SK-N-SH (cell line): Measurements from ENCODE around the gene SPTSSB.

ENCODE experiments used
- CHD2 ChIP-seq: fragments of 150-350 bp; IDR thresholded peaks from 2 replicates; pipeline ENCODE4 v1.6.1; 2018; ENCODE audit warnings: low read length; ENCODE audit not compliant: partially characterized antibody
- MAX ChIP-seq: IDR thresholded peaks from 2 replicates; pipeline ENCODE4 v1.4.0; 2012; ENCODE audit warnings: low read depth
- MXI1 ChIP-seq: IDR thresholded peaks from 2 replicates; pipeline ENCODE4 v1.6.1; 2012; ENCODE audit warnings: mild to moderate bottlenecking, low read depth, low read length, improper control_type of control experiment
- NFIC ChIP-seq: IDR thresholded peaks from 2 replicates; pipeline ENCODE4 v1.4.0; 2012; ENCODE audit warnings: borderline replicate concordance
- POLR2AphosphoS5 ChIP-seq: IDR thresholded peaks from 2 replicates; pipeline ENCODE4 v1.6.1; 2012; ENCODE audit warnings: low read depth, low read length
- RFX5 ChIP-seq: IDR thresholded peaks from 2 replicates; pipeline ENCODE4 v1.6.1; 2012; ENCODE audit warnings: mild to moderate bottlenecking, improper control_type of control experiment, low read length
- TAF1 ChIP-seq: IDR thresholded peaks from 2 replicates; pipeline ENCODE4 v1.6.1; 2012; ENCODE audit warnings: low read depth, mild to moderate bottlenecking, low read length, moderate library complexity, borderline replicate concordance
- USF1 ChIP-seq: IDR thresholded peaks from 2 replicates; pipeline ENCODE4 v1.4.0; 2012; ENCODE audit warnings: low read depth, borderline replicate concordance
- ZBTB33 ChIP-seq: IDR thresholded peaks from 2 replicates; pipeline ENCODE4 v1.4.0; 2012; ENCODE audit warnings: low read depth, borderline replicate concordance
- TF ChIP-seq, protein P1 (sequence below): fragments of 200-600 bp; sonication (generic); IDR thresholded peaks from 2 replicates; pipeline ENCODE4 v1.6.1; 2017; ENCODE audit warnings: antibody characterized with exemption, mild to moderate bottlenecking, moderate library complexity
- TF ChIP-seq, protein P2 (sequence below): fragments of 150-350 bp; IDR thresholded peaks from 2 replicates; pipeline ENCODE4 v1.6.1; 2017; ENCODE audit warnings: antibody characterized with exemption, low read length, low read depth, borderline replicate concordance

DNA sequence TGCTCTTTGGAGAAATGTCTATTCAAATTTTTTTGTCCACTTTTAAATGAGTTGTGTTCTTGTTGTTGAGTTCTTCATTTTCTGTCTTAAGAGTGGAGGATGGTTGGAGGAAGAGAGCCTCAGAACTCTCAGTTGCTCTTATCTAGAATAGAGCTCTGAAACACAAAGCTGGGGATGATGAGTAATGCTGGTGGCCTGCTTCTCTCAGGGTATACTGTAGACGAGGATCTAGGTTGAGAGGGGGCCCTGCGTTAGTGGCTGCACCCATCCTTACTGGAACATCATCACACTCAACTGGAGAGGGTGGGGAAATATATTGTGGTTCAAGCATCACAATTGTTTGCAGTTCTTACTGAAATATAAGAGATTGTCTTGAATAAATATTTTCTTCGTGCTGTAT lies 1.8 kb downstream of the SPTSSB start:
- TF ChIP-seq RFX5 (no peak), TAF1 (no peak), ZBTB33 (no peak), NFIC (no peak), MAX (no peak), POLR2AphosphoS5 (no peak), CHD2 (no peak), USF1 (no peak), MXI1 (no peak)
- TF ChIP-seq, protein P1, sequence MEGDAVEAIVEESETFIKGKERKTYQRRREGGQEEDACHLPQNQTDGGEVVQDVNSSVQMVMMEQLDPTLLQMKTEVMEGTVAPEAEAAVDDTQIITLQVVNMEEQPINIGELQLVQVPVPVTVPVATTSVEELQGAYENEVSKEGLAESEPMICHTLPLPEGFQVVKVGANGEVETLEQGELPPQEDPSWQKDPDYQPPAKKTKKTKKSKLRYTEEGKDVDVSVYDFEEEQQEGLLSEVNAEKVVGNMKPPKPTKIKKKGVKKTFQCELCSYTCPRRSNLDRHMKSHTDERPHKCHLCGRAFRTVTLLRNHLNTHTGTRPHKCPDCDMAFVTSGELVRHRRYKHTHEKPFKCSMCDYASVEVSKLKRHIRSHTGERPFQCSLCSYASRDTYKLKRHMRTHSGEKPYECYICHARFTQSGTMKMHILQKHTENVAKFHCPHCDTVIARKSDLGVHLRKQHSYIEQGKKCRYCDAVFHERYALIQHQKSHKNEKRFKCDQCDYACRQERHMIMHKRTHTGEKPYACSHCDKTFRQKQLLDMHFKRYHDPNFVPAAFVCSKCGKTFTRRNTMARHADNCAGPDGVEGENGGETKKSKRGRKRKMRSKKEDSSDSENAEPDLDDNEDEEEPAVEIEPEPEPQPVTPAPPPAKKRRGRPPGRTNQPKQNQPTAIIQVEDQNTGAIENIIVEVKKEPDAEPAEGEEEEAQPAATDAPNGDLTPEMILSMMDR: no peak
- TF ChIP-seq, protein P2, sequence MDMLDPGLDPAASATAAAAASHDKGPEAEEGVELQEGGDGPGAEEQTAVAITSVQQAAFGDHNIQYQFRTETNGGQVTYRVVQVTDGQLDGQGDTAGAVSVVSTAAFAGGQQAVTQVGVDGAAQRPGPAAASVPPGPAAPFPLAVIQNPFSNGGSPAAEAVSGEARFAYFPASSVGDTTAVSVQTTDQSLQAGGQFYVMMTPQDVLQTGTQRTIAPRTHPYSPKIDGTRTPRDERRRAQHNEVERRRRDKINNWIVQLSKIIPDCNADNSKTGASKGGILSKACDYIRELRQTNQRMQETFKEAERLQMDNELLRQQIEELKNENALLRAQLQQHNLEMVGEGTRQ: no peak
